NCI-H345 treated with DMSO at 0.1 percent for 48 hours (cell line): ENCODE data around the gene UQCRFS1.
"Not testable (repeated sequence)": the region's sequence is repeated elsewhere in the genome, so short reads cannot be mapped to it uniquely, and the experiment has no call there.

ENCODE experiments used
- DNase-seq: peaks from one replicate; lab custom pipeline; 2025; ENCODE audit not compliant: unreplicated experiment; lab: John Stamatoyannopoulos, UW

UQCRFS1 gene

GRCh38 chr19:29215322-29215845, 2.4 kb upstream of the UQCRFS1 start:
- DNase-seq = no peak

DNA sequence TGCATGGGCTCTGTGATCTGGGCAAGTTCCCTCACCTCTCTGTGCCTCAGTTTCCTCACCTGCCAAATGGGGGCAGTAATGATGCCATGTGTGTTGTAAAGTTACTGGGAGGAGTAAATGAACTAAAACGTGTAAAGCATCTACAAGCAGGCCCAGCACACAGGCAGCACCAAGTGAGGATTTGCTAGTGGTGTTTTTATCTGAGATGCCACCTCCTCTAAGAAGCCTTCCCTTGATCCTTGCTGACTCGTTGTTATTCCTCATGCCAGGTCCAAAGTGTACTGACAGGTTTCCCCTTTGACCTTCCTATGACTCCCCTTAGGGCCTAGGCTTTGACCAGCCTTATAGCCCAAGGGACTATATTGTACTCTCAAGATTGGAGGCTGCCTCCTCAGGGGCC, 1.5 kb upstream of the UQCRFS1 start:
- no peak for DNase-seq

- DNase-seq = no peak
Measured at GRCh38 chr19:29212356-29212647, 649 bp downstream of the UQCRFS1 start.

GRCh38 chr19:29211562-29212355, 1.2 kb downstream of the UQCRFS1 start:
- DNase-seq = no peak

DNA sequence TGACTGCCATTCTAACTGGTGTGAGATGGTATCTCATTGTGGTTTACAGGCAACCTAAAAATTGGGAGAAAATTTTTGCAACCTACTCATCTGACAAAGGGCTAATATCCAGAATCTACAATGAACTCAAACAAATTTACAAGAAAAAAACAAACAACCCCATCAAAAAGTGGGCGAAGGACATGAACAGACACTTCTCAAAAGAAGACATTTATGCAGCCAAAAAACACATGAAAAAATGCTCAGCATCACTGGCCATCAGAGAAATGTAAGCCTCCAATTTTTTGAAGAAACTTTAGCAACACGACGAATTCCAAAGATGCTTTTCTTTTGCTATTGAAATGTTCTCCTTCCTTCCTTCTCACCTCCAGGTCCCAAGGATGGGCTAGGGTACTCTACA, 1.9 kb downstream of the UQCRFS1 start:
- DNase-seq = not testable (repeated sequence)

DNA sequence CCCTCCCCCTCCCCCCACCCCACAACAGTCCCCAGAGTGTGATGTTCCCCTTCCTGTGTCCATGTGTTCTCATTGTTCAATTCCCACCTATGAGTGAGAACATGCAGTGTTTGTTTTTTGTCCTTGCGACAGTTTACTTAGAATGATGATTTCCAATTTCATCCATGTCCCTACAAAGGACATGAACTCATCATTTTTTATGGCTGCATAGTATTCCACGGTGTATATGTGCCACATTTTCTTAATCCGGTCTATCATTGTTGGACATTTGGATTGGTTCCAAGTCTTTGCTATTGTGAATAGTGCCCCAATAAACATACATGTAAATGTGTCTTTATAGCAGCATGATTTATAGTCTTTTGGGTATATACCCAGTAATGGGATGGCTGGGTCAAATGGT, 2.4 kb downstream of the UQCRFS1 start:
- not testable (repeated sequence) for DNase-seq

GRCh38 chr19:29207403-29208187, 5.4 kb downstream of the UQCRFS1 start:
- not testable (repeated sequence) for DNase-seq

- DNase-seq = no peak
Measured at GRCh38 chr19:29206453-29206852, 6.5 kb downstream of the UQCRFS1 start.

GRCh38 chr19:29202281-29202680, 10.7 kb downstream of the UQCRFS1 start:
- no peak for DNase-seq

DNA sequence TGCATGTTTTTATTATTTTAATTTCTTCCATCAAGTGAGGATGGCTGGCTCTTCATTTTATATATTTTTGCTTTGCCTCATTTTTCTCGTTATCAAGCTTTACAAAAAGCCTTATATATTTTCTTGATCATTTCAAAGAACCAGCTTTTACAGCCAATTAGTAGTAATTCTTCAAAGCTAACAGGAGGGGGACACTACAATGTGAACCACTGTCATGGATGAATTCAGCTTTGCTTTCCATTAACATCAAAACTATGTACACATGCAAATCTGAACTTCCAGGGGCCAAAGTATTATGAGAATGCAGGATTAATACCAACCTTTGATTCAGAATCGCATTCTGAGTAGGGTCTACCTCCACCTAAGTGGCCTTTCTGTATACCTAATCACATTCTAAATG, 11.1 kb downstream of the UQCRFS1 start:
- DNase-seq = no peak

DNA sequence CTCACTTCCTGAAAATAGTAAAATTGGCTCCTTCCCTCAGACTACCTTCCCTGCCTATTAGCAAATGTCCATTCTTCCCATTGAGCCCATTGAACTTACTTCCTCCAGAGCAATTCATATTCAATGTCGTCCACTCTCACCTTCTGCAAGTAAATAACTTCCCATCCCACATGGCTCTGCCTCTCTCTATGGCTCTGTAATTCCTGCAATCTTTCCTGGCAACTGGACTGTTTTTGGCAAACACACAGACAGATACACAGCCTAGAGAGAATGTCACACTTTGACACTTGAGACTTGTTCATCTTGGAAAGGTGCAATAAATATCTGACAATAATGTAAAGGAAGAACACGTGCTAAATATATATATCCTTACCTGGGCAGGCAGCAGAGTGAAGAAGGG, 18.3 kb downstream of the UQCRFS1 start:
- DNase-seq = no peak

DNA sequence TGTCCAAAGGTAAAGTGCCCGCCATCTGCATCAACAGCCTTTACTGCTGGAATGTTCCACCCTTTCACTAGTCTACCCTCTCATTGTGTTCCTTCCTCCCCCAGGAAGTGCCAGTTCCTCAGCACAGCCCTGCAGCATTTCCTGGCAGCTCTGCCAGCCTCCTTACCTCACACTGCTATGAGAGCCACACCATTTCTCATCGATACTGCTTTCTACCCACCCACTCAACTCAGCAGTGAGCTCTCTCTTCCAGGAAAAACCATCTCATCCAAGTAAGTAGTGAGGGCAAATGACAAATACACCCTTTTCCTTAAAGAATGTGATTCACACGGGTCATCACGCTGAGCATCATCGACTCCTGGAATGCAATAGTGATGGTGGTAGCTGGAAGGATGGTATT, 19.8 kb downstream of the UQCRFS1 start:
- DNase-seq = no peak

DNA sequence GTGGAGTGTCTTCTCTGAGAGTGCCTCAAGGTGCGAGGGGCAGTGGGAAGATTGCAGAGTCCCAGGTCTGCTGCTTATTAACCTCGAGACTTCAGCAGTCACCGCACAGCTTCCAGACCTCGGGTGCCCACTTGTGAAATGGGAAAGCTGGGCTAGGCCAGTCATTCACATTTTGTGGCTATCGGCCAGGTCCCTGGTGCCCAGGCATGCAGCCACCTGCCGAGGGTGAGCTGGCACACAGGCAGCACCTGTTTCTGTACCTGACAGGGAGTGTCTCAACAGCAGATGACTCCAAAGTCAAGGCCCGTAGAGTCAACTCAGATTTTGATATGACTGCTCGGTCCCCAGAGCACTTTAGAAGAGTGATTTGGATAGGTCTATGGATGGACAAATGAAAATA, 21.9 kb downstream of the UQCRFS1 start:
- DNase-seq = no peak

- no peak for DNase-seq
Measured at GRCh38 chr19:29189033-29189360, 24.0 kb downstream of the UQCRFS1 start.

DNA sequence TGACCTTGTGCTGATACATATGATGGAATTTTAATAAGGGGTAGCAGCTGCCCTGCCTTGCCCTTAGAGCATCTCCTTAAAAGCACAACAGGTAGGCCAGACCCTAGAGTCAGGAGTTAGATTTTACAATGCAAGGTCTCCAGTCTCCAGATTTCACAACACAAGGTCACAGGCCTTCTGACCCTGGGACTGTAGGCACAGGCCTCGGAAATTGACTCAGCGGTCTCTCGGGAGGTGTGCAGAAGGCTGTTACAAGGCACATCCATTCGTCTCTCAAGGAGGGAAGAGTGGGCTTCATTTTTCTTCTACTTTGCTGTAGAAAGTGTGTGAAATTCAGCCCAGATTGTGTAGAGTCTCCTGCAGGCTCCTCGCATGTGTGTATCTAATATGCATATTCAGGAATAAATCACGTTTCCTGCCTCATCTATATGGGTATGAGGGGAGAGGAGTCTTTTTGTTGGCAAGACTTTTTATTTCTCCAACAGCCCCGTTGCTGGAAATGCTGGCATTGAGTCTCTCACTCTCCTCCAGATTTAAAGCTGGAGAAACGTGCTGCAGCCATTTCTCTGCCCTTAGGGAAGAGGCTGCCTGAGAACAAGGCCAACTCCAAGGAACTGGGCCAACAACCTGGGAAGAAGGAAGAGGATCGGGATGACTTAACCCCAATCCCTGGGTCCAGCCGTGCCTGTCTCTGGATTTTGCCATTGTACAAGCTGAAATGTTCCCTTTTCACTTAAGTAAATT, 24.5 kb downstream of the UQCRFS1 start:
- DNase-seq = no peak

DNA sequence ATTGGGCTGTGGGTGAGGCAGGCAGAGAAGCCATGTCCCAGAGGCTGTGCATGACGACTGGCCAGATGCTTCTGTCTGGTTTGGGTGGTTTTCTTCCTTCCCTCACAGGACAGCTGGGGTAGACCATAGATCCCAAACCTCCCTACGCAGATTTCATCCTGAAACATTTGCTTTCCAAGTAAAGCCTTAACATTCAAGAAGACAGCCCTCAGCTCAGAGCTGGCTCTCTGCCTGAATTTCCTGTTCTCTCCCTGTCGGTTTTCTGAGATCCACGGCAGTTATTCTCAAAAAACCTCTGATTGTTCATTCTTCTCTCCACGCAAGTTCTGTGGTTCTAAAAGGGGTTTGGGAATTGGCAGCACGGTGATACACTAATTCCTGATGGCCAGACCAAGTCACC, 25.3 kb downstream of the UQCRFS1 start:
- no peak for DNase-seq

DNA sequence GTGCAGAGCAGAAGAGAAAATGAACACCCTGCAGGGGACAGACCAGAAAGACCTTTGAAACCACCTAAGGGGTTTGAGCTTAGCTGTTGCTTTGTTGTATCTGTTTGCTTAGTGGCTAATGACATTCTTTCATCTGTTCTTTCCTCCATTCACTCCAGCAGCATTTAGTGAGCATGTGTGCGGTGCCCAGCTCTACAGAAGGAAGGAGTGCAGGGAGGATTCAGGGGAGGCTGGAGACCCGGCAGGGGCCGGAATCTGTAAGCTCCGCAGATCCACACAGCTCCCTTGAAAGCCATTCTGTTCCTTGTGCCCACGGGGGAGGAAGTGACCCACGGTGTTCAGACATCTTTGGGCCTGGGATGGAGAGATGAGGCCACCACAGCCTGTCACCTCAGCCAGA, 27.5 kb downstream of the UQCRFS1 start:
- DNase-seq = peak; percentile 17

DNA sequence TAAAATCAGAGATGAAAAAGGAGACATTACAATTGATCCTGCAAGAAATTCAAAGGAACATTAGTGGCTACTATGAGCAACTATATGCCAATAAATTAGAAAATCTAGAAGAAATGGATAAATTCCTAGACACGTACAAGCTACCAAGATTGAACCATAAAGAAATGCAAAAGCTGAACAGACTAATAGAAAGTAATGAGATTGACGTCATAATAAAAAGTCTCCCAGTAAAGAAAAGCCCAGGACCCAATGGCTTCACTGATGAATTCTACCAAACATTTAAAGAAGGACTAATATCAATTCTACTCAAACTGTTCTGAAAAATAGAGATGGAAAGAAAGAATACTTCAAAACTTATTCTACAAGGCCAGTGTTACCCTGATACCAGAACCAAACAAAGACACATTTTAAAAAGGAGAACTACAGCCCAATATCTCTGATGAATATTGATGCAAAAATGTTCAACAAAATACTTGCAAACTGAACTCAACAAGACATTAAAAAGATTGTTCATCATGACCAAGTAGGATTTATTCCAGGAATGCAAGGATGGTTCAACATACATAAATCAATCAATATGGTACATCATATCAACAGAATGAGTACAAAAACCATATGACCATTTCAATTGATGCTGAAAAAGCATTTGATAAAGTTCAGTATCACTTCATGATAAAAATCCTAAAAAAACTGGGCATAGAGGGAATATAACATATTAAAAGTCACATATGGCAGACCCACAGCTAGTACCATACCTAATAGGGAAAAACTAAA, 35.8 kb downstream of the UQCRFS1 start:
- DNase-seq = no peak

DNA sequence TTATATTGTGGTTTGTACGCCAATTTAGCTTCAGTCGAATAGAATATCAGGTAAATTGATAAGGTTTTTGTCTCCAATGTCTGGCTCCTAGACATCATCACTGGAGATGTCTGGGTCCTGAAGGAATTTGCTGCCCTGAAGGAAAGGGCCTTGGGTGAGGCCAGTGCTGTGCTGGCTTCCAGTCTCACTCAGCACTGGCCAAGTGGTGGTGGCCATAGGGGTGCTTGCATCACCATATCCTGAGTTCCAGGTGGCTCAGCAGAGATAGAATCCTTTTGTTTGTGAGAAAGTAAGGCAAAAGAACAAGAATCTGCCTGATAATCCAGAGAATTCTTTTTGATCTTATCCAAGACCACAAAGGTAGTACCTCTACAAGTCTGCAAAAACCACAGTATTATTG, 39.1 kb downstream of the UQCRFS1 start:
- DNase-seq = no peak

DNA sequence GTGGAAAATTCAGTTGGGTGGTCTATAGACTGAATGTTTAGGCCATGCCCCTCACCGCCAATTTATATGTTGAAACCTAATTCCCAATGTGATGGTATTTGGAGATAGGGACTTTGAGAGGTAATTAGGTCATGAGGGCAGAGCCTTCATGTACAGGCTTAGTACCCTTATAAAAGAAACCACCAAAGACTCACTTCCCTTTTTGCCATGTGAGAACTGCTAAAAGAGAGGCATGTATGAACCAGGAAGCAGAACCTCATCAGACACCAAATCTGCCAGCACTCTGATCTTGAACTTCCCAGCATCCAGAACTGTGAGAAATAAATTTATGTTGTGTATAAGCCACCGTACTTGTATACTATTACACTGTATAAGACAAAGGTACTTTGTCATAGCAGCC, 40.6 kb downstream of the UQCRFS1 start:
- no peak for DNase-seq

- no peak for DNase-seq
Measured at GRCh38 chr19:29171525-29171924, 41.4 kb downstream of the UQCRFS1 start.
